NCI-H748 (cell line): ENCODE results near the gene BMP5.

Source experiments
- DNase-seq: peaks from one replicate; lab custom pipeline; 2025; ENCODE audit not compliant: unreplicated experiment; lab: John Stamatoyannopoulos, UW

BMP5 gene

DNA sequence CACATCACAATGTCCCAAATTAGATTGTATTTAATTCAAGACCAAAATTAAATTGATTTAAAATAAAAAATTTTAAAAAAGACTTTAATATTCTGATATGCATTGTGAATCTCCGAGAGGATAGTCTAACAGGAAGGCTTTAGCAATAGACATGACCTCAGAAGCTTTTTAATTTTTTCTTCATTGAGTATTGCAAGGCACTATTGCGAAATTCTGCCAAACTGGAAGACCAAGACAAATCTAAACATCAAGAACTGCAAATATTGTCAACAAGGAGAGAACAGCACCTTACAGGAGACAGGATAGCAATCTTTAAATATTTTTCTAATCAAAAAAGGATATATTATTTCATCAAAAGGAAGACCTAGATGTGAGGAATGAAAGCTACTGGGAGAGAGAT is 56.9 kb downstream of the BMP5 start:
- DNase-seq = no peak

DNA sequence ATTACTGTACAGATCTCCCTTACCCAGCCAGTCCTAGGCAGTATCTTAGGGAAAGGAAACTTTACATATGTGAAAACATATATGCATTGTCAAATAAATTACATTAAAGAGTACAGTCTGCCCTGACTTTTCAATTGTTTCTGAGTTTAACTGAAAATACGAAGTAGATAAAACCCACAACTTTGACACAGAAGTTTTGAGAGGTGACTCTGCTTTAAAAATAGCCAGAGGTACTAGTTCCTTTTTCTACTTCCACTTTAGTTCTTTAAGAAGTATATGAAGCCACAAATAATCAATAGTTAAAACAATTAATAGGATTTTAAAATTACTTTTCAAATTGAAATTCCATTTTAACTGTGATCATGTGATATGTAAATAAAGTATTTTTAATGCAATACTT is 62.9 kb downstream of the BMP5 start:
- DNase-seq = no peak

DNA sequence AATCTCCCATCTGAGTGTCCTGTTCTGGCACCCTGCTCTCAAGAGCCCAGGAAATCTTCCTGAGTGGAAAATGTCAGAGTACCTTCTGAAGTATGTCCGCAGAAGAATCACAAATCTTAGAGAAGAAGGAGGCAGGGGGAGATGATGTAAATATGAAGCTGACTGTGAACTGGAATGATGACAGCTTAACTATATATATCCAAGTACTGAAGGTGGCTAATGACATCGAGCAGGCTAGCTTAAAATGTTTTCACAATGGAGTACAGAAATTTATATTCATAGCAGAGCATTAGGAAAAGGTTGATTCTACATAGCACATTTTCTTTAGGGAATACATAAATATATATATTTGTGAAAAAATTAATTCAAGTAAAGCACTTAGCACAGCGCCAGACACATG is 64.3 kb downstream of the BMP5 start:
- DNase-seq = no peak

DNA sequence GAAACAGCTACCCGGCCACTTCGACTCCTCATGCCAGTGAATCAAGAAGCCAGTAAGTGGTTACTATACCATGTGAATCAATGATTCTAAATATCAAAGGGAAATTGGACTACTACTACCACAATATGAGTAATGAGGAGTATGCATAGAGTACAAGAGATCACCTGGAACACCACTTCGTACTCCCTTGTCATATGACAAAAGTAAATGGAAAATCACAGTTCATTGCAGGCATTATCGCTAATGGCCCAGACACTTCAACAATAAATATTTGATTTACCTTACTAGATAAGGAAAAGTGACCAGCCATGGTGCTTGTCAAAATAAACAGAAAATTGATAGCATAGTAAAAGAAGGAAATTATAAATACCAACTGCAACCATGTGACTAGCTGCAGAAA is 73.1 kb downstream of the BMP5 start:
- no peak for DNase-seq

DNA sequence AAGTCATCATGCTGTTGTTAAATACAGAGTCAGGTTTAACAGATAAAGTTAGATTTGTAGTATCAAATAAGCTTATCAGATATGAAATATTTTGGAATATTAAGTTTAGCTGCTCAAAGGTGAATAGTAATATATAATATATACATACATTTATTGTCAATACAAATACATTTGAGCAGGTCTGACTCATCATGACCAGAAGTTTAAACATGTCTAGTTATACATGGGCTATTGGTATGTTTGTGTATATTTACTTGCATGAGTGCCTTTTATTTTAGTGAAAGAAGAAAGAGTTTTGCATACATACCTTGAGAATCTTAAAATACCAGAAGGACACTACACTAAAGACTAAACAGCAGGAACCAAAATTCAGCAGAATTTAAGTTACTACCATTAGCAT is 76.8 kb downstream of the BMP5 start:
- DNase-seq = no peak

DNA sequence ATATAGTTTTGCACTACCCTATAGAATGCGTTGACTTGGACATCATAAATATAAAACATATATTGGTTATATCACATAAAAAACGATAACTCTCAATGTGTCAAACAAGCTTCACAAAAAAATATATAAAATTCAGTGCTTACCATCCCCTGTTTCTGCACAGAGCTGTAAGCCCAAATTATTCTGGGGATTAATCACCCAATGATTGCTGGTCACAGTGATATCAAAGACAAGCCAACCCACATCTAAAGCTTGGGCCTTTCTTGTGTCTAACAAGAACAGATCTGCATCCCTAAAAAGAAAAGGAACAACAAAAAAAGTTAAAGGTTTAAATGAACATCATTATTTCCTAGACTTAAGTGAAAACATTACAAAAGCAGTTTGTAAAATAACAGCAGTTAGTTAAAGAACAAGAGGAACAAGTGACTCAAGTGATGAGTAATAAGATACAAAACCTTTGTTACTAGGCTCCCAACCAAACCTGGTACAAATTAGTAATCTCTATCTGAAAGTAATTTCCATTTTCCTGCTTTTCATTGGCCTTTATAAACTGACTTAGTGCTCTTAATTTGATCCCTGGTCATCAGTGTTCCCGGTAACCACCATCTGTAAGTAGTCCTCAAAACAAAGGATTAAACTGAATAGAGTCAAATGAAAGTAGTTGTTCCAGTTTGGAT is 81.1 kb downstream of the BMP5 start:
- DNase-seq = no peak

DNA sequence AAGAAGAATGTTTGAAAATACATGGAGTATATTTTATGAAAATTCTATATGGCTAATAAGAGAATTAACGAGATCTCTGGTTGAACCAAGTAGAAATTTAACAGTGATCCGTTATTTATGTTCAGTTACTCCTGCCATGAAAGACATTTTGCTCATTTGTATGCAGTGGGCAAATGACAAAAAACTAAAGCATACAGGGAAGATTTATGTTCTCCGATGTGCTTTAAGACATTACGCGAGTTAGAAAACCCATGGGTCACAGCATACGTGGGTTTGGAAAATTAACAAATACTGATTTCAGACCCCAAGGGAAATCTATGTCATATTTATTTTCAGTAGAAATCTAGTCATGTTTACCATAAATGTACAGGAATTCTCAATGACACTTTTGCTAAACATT is 90.1 kb downstream of the BMP5 start:
- DNase-seq = no peak

DNA sequence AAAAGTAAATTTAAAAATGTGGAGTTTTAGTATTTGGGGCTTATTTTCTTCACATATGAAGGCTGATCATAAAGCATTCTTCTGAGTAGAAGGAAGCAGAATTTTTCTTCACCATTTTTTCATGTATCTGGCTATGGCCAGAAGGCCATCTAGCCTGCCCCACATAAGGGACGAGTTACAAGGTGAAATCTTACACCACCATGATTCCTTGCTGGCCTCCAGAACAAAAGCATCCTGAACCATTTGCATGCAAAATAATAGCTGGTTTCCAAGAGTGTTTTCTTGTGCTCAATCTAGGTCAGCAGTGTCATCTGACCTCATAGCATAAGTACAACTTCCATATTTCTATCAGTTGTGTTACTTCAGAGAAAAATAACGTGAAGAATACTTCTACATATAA is 93.1 kb downstream of the BMP5 start:
- DNase-seq = no peak

DNA sequence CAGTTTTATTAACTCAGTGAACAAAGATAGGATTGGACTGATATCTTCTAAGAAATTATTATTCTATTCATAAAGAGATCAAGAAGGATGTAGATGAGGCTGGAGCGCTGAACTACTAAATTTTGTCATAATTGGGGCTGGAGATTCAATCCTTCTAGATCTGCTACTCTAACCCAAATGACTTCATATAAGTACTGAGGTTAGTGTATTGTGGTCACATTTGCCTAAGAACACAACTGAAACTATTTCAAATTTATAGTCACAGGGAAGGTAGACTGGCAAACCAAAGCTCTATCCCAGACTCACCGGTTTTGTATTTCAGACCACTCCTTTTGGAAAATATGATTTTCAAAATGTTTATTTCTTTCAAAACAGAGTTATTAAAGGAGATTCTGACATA is 96.7 kb downstream of the BMP5 start:
- DNase-seq = no peak

DNA sequence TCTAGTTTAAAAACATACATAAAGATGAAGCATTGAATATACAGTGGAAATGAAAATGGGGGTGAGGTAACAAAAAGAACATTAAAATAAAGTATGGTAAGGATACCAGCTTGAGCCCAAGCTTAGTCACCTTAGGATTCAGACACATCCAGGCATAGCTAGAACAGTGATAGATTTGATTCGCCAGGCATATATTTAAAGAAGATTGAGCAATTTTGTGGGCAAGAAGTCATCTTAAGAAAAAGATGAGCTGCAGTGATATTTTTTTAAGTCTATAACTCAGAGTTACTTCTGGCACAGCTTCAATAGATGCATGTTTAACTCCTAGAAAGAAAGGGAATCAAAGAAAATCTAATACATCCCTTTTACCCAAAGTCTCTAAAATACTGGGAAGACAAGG is 97.9 kb downstream of the BMP5 start:
- DNase-seq = no peak

DNA sequence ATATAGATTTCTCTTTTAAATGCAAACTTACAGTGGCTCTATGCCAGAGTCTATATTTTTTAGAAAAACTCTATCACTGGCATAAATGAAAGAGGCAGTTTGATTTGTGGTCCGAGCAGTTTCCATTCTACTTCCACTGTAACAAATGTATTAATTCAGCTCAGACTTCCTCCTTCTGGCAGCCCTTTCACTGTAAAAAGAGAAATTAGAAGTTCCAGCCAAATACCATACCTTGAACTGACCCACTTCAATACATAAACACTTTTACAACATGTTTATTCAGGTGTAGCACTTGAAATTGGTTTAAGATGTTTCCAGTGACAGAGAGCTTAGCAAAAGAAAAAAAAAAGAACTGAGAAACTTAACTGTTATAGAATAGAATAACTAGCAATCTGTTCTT is 99.3 kb downstream of the BMP5 start:
- no peak for DNase-seq

DNA sequence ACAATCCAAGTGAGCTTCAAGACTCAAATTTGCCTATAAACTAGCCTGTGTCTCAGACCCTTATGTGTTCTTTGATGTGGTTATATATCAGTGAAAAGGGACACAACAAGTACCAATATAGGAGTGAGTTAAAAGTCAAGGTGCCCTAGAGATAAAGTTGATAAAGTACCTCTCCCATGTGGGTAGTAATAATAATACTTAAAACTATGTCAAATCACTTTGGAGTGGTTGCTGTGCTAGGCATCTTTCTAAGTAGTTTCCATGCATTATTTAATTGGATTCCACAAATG is 100.4 kb downstream of the BMP5 start:
- no peak for DNase-seq

DNA sequence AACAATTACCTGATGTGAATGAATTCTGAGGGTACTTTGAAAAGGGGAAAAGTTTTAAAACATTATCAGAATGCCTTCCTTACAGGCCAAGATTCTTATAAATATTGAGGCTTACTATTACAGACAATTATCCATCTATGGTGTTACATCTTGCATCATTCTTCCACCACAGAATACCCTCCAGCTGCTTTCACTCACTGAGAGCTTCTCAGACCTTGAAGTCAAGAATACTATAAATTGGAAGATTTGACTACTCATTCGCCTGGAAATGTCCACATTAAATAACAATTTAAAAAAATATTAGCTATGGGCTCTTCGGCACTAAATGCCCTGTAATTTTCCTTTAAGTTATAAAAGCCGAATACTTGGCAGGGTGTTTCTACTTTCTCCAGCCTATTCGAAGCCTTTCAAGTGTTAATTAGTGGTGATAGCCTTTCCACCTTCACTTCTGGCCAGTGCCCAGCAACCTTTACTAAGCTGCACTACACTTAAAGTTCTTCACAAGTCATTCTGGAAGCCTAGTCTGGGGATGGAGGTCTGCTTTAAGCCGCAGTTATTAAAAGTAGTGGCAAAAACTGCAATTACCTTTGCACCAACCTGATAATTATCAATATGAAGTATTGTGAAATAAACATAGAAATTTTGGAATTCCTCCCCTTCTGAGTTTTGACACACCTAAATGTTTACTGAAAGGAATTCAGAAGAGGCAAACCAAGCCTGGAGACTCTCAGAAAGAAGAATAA is 100.9 kb downstream of the BMP5 start:
- DNase-seq = no peak

DNA sequence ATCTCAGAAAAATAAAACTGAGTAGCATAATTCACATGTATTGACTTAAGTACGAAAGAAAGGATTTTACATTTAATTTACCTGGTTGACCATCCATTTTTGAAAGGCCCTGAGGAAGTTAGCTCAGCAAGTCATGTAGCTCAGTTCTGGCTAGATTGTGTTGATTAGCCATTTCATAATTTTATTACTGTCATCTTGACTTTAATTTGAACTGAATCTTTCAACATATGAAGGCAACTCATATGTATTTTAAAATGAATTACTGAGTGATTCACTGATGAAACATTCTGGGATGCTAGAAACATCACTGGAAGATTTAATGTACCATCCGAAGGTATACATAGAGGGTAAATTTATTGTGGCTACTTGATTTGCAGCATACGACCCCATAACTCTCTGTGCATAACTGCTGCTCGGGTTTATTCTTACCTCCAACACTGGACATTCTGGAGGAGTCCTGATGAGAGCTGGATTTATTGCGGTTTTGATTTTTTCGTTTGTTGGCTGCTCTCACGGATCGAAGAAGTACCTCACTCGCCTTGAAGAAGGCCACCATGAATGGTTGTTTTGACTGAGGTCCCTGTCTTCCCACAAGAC is 101.7 kb downstream of the BMP5 start:
- no peak for DNase-seq

DNA sequence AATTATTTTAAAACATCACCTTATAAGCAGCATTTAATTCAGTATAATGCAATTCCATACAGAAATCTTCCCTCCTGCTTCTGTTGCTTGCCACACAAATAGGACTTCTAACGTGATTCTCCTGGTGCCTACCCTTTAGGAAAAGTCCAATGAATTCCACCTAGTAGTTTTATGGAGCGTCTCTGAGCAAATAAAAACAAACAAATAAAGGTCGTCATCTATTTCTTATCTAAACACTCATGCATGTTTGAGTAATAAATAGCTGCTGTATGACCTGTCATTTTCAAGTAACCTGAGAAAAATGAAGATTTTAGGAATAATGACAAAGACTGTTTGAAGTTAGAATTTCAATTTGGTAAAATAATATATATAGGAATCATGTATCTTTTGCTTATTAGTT is 102.7 kb downstream of the BMP5 start:
- DNase-seq = no peak

DNA sequence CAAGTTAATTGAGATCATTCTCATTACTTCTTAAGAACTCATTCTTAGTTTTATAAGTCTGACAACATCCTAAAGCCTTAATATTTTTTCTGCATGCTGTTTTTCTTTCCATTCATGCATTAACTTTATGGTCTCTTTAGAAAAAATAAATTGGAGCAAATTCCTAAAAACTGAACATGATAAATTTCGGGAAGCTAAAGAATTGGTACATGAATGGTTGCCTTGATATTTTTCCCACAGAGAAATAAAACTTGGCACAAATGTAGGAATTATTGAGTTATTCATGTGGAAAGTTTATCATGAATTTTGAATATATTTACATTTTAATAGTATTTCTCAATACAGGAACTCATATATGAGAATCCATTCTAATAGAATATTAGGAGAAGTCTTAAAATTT is 115.9 kb downstream of the BMP5 start:
- DNase-seq = no peak

DNA sequence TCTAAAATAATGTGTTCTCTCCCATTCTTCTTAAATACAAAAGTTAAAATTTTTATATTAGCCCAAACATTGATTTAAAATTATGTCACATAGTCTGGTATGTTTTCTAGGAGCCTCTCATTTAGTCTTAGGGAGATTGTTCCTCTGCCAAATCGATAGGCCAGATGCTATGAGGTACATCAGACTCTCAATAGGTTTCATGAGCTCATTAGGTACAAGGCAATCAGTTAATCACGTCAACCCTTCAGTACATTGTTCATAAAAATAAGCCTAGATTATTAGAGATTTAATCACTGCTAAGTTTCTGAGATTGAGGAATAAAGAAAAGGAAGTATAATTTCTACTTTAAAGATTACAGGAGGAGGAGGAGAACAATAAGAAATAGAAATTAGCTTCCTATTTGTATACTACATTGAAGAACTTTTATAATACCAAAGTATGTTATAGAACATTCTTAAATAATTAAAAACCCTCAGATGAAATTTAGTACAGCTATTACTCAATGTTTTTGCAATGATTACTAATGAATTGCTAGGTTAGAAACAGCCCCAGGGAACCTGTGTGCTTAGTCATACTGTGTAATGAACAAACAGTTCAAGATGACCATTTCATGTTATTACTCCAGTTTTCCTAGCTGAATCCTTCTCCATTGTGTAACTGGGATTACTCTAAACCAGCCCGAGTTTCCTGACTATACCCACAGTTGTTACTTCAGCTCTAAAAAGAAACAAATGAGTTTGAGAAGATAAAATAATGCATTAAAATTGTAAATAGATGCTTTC is 117.0 kb downstream of the BMP5 start:
- no peak for DNase-seq

DNA sequence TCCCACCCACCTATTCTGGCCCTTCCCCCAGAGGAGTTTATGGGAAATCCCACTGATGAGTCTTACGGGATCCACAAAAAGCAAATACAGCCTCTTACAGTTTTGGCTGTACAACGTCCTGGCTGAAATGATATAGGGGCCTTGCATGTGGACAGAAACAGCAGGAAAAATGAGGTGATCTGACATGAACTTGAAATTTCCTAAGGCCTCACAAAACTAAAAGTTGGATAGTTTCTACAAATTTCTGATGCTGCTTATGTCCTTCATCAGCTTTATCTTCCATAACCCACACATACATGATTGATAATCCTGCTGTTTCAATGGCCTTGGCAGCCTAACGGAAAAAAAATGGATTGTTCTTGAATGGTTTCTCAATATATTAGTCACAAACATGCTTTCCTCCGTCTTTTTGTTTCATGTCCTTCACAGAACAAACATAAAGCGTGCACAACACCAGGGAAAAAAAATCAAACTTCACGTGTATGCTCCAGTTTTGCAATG is 118.8 kb downstream of the BMP5 start:
- DNase-seq = no peak

DNA sequence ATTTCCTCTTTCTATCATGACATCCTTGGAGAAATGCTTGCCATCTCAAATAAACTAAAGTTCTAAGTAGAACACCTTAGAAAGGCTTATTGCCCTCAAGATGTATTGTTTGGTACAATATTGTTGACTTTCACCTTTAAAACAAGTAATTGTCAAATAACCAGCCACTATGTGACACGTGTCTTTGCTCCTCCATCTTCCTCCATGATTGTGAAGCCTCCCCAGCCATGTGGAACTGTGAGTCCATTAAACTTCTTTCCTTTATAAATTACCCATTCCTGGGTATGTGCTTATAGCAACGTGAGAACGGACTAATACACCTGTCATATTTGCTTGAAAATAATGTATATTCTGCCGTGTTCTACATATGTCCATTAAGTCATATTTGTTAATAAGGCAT is 126.5 kb downstream of the BMP5 start:
- no peak for DNase-seq

DNA sequence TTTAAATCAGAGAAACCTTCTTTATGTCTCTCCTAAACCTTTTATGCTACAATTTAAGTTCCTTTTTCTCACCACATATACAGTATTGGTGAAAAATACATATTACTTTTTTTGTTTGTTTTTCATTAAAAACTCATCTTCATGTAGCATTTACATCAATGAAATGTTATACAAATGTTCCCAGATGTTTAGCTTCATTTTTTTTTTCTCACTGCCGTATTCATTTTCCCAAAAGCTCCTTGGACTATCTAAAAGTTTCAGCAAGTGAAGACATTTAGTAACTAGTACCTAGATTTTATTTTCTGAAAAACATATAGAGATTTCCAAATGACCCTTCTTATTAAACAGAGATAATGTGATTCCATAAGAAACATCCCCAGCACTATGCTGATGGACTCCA is 128.9 kb downstream of the BMP5 start:
- no peak for DNase-seq

DNA sequence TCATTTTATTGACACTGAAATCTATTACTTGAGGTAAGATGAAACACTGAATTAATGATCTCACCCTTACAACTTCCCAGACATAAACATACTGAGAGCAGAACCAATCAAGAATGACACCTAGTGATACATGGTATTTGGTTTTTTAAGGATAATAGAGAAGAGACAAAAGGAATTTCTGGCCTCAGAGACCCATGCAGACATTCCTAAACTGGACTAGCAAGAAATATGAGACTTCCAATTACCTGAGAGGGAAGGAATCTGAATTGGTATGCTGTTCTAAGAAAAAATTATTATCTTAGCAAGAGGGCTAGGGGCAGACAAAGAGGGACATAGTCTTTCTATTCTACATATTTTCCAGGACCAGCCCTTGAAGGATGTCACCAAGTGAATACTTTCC is 141.1 kb downstream of the BMP5 start:
- DNase-seq = no peak

DNA sequence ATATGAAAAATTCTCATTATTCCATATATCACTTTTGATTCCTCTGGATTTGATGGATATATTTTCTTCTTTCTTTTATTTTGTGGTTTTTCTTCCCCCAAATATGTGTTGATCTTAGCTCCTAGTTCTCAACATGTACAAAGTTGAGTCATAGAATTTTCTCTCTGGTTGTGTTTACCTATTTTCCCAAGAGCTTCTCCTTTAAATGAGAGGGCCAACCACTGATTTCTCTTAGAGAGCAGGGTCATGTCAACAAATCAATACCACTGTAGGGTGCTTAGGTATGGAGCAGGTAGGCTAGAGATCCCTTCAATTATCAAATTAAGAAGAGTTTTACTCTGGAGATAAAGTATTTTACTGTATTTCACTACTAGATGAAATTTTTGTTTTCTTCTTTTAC is 145.7 kb downstream of the BMP5 start:
- DNase-seq = no peak
